GM18498 (cell line): Measurements from ENCODE around the gene CACNA2D4.

ENCODE experiments used
- ATAC-seq: cut with Tn5 transposase; IDR thresholded peaks from one replicate; pipeline ENCODE4 v1.9.1; 2021; ENCODE audit warnings: mild to moderate bottlenecking, moderate library complexity; ENCODE audit not compliant: unreplicated experiment

CACNA2D4 gene

DNA sequence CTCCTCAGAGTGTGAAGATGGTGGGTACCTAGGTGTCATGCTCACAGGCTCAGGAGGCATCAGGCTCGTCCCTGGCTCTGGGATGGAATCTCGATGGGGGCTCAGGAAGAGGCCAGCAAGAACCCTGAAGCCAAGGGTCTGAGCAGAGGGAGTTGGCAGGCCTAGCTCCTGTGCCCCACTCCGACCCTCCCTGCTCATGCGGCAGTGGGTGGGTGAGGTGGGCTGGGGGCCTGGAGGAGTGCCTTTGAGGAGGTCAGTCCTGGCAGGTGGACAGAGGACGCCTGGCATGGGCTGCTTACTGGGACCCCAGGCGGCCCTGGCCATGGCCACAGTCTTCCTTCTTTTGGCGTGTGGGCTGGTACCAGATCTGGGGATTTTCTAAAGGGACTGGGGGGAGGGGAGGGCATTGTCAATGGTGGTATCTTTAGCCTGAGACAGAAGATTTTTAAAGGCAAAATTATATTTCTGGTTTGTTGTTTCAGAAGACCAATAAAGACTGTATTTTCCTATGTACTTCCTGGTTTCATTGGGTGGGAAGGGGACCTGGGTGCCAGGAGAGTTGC is 82.1 kb downstream of the CACNA2D4 start:
- ATAC-seq: no peak

DNA sequence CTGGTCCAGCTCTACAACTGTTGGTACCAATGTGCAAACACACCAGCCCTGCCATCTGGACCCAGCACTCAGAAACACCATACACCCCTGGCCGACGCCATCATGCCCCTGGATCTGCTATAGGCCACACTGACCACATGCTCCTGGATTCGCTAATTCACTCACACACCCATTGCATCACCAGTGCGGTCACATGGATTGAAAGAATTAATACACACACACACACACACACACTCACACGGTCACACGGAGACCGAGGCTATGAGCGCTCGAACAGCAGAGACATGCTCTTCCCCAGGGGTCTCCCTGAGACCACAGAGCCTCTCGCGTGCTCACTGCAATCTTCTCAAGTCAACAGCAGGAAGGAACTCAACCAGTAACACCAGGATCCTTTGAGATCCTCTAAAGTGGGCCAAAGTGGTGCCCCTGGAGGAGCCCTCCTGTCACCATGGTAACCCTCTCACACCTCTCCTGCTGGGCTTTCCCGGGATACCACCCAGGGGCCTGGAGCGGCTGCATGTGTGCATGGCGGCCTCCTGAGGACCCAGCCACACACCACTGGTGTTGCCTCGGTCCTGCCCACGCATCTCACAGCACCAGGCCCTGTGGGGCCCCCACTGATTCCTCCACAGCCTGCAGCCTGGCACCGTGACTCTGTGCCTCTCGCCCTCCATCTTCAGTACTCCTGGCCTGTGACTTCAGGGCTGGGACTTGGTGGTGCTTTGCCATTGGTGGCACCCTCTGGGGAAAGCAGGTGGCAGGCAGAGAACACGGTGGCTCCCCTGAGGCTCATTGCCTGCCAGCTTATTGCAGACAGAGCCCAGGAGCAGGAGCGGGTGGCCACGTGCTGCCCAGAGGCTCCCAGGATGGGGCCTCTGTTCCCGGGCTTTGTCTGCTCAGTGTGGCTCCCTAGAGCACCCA is 83.0 kb downstream of the CACNA2D4 start:
- ATAC-seq: no peak

DNA sequence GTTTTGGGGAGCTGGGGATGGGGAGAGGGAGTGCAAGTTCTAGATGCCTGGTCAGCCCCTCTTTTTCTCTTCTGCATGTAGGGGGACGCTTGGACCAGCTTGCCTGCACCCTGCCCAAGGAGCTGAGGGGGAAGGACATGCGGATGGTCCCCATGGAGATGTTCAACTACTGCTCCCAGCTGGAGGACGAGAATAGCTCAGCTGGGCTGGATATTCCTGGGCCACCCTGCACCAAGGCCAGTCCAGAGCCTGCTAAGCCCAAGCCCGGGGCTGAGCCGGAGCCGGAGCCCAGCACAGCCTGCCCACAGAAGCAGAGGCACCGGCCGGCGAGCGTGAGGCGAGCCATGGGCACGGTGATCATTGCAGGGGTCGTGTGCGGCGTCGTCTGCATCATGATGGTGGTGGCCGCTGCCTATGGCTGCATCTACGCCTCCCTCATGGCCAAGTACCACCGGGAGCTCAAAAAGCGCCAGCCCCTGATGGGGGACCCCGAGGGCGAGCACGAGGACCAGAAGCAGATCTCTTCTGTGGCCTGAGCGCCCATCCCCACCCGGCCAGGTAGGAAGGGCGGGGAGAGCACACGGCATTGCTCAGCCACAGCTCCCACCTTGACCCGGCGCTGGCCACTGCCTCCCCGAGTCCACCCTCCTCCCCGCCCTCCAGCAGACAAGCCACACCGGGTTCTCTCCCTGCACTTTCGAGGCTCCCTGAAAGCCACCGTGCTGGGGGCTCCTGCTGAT is 84.1 kb downstream of the CACNA2D4 start:
- no peak for ATAC-seq

DNA sequence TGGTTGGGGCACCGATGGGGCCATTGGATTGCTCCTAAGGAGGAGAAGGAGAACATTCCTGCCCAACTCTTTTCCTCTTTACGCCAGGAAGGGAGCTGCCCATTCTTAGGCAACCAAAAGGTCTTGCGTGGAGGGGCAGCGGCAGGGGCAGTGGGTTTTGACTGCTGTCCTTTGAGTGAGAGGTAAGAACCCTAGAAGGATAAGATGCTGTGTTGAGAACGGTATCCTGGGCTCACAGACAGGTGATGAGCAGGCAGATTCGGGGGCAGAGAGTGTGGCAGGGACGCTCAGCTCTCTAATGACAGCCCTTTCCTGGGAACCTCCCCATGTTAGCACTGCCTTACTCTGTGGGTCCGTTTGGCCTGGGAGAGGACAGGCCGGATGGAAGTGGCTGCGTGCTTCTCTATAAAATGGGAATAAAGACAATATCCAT is 84.8 kb downstream of the CACNA2D4 start:
- ATAC-seq: no peak

DNA sequence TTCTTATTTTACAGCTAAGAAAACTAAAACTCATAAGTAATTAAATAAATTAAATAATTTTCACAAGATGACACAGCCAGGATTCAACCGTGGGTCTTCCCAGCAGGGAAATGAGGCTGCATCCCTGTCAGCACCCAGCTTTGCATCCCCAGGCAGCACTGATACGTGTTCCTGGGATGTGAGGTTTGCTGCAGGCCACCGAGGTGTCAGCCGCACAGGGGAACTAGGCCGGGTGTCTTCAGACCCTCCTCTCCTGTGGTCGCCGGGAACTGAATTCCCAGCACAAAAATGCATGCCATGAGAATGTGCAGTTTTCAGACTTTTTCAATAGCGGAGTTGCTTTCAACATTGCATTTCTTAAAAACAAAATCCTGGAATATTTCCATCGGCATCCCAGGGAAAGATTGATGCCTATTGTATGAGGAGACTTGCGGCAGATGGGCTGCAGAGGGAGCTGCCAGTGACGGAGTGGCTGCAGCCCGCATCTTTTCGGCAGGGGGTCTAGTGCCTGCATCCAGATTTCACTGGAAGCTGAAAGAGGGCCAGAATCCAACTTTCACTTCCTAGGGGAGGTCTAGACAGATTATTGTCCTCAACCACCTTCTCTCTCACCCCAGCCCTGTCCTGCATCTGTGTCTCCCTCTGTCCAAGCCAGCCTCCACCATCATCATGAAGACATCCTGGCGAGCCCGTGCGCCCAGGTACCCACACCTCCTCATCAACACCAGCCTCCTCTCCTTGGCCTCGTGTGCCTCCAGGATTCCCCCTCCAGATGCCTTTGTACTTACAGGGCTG is 85.5 kb downstream of the CACNA2D4 start:
- no peak for ATAC-seq

DNA sequence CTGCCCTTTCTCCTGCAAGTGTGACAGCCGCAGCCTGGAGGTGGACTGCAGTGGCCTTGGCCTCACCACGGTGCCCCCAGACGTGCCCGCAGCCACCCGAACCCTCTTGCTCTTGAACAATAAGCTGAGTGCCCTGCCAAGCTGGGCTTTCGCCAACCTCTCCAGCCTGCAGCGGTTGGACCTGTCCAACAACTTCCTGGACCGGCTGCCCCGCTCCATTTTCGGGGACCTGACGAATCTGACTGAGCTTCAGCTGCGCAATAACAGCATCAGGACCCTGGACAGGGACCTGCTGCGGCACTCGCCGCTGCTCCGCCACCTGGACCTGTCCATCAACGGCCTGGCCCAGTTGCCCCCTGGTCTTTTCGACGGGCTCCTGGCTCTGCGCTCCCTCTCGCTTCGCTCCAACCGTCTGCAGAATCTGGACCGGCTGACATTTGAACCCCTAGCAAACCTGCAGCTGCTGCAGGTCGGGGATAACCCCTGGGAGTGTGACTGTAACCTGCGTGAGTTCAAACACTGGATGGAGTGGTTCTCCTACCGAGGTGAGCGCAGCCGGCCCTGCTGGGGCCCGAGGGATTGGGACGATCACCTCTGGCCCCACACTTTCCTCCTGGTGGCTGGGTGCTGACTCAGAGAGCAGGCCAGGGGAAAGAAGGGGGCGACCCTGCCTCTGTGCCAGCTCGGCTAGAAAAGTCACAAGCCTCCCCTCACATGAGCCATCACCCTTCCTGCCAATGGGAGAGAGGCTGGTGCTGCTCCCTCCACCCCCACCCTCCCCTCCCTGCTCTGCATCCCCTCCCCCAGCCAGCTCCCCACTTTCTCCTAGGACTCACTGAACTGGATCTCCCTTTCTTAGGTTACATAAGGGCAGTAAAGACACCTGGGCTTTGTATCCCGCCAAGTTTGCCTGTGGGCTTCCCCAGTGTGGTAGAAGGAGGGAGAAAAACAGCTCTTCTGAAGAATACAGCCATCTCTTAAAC is 87.2 kb downstream of the CACNA2D4 start:
- no peak for ATAC-seq

DNA sequence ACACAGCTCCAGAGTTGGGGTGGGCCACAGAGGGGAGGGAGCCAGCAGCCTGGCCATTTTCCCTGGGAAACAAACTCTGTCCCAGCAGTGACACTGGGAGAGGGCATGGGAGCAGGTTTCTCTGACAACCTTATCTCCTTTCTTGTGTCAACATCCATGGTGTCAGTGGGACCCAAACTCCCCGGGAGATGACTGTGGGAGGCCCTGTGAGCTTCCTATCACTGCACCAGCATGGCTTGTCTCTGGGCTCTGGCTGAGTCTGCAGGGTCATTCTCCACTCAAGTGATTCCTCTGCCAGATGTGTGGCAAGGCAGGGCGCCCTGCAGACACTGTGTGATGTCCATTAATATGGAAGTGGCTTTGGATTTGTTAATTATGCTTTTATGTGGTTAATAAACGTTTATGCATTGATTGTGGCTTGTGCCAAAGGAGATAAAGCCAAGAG is 88.0 kb downstream of the CACNA2D4 start:
- no peak for ATAC-seq

DNA sequence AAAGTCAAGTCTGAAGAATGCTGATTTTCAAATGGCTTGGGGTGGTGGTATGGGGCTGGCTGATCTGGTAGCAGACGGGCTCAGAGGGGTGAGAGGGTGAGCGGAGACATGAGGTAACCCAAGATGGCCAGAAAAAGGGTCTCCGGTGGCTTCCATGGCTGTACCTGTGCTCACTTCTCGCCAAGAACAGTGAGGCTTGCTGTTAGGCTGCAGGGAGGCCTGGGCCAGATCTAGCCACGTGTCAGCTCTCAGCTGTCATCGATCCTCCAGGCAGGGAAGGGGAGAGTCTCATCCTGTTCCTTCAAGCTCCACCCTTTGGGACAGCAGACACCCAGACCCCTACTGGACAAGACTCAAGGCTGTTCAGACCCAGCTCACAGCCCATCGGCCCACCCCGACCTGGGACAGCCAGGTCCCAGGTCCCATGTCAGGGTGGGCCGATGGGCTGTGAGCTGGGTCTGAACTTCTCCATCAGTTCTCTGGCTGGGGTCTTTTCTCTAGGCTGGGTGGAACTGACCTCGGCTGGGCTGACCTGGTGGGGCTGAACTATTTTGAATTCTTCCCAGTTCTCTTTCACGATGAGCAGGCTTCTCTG is 89.0 kb downstream of the CACNA2D4 start:
- ATAC-seq: no peak

DNA sequence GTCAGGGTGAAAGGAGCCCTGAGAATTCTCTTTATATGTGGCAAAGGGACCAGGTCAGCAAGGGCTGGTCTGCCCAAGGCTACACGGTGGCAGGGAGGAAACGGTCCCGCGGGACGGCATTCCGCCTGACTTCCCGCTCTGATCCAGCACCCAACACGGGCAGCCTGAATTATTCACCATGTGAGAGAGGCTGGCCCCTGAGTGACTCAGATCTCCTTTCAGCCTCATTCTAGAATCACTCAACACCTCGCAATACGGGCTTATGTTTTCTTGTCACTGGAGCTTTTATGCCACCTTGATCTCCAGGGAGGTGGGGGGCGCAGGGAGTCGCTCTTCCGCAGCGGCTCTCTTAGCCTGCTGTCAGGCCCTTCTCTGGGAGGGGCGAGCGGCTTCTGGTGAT is 89.6 kb downstream of the CACNA2D4 start:
- ATAC-seq: no peak

DNA sequence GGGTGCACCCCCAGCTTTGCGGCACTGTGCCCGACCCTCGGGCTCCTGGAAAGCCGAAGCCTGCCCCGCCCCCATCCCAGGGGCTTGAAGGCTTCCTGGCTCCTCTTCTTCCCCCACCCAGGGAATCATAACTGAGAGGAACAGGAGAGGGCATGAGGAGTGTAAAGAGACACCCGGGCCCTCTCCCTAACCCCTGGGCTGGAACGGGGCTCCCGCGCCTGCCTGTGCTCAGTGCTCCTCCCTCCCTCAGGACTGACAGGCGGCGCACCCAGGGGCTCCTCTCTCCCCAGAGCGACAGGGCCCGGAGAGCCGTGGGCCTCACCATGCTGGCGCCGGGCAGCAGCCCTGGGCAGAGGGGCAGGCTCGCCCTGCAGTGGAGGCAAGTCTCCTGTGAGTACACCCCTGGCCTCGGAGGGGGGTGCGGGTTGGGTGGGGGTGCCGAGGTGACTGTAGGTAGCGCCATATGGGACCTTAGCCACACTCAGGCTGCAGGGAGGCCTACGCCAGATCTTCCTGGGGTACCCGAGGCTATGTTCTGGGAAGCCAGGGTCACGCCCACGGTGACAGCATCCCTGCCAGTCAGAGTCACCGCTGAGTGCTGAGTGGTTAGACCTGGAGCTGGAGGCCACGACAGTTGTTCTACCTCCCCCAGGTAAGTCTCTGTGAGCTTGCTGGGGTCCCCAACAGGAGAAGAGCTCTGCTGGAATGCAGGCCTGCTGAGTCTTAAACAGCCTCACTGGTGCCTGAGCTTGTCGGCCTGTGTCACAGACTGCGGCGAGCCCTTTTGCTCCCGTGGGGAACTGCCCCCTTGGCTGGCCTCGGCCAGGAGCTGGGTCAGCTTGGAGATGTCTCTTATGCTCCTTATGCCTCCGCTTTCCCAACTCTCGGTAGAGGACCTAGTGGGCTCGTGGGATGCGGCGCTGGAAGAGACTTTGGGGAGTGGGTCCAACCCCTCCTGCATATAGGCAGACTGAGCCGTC is 90.3 kb downstream of the CACNA2D4 start:
- no peak for ATAC-seq

DNA sequence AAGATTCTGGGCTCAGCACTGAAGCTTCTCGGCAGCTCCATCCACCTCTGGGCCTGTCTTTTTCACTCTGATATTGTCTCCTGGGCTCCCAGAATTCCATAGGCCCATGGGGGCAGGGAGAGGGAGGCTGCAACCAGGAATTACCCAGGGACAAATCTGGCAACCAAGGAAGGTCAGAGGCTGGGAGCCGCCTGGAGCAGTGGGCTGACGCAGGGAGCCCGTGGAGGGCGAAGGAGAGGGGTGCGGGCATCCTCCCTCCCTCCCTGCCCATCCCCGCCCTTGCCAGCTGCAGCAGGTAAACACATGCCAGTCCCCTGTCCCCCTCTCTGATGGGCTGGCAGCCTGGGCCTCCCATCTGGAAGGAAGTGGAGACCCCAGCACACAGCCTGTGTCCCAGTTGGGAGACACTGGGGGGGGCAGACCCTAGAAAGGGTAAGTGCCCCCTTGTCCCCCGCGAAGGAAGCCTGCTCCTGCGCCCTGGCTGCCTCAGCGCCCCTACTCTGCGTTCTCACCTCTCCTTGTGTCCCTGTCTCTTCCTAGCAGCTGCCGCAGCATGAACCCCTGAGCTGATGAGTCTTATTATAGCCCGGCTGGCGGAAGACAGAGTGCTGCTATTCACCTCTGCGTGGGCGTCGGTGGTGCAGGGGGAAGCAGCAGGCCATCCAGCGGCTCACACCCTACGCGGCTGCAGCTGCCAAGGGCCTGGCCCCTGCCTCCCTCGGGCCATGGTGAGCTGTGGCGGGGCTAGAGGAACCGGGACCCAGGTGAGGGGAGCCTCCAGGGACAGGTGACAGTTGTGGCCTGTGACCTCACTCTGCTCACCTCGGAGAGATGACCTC is 91.4 kb downstream of the CACNA2D4 start:
- ATAC-seq: no peak

DNA sequence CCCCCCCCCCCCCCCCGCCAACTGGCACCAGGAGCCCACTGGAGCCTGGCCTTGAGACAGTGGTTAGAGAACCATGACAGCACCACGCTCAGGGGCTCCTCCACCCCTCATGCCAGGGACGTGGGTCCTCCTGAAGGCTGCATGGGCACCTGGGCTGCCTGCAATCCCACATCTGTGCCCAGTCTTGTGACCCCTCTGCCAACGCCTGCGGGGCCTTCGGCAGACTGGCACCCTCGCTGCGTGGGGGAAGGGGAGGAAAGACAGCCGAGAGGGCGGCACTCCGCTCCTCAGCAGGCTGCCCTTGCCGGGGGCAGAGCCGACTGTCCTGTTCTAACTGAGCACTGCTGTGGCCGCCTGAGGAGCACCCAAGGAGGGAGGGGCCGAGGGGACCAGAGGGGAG is 92.1 kb downstream of the CACNA2D4 start:
- ATAC-seq: no peak

DNA sequence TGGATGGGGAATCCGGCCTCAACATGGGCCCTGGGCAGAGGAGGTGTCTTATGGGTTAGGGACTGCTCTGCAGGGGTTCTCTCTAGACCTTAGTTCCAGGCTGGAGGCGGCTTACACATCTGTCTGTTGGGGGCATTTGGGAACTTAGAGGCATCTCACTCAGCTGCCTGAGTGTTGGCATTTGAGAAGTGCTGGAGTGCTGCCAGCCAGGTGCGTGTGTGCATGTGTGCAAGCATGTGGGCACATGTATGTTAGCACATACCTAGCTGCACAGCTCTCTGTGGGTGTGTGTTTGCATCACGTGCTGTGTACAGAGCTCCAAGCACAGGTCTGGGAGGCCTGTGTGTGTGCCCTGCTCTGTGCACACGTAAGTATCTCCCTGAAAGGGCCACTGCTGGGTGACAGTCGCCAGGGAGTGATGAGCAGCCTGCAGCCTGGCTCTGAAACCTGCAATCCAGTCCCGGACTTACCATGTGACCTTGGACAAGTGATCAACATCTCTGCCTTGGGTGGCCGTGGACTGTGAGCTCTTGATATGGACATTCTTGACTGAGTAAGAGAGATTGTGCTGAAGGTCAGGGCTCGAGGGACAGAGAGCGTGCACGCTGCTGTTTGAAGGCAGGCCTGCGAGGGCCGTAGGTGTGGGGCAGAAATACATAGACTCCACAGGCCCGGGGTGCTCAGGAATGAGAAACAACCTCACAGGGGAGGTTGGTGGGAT is 92.9 kb downstream of the CACNA2D4 start:
- no peak for ATAC-seq

DNA sequence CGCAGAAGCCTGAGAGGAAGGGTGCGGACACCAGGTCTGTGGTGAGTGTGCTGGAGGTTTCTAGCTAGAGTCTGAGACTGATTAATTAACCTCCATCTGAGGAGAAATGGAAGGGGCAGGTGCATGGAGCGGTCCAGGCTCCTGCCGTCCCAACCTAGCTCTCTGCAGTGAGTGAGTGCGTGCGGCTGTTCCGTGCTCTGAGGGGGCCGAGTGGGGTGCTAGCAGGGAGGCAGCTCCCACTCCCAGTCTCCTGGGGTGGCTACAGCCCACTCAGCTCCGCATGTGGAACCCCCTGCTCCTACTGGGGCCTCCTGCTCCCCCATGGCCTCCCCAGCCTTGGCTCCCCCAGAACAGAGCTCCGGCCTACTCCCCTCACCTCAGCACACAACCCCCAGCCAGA is 95.2 kb downstream of the CACNA2D4 start:
- ATAC-seq: no peak

DNA sequence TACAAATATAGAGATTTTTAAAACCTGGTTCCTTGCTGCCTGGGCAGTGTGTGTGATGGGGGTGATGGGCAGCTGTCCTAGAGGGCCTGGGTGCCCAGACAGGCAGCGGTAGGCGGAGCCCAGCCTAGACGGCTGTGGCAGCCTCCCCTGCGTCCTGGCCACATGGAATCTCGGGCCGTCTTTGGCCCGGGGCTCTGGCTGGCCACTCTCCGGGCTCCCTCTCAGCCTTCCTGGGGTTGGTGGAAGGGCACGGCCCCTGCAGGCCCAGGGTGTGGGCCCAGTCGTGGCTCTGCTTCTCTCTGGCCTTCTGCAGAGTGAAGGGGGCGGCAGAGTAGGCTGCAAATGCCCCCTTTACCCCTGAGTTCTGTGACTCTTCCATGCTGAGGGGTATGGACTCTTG is 95.8 kb downstream of the CACNA2D4 start:
- no peak for ATAC-seq

DNA sequence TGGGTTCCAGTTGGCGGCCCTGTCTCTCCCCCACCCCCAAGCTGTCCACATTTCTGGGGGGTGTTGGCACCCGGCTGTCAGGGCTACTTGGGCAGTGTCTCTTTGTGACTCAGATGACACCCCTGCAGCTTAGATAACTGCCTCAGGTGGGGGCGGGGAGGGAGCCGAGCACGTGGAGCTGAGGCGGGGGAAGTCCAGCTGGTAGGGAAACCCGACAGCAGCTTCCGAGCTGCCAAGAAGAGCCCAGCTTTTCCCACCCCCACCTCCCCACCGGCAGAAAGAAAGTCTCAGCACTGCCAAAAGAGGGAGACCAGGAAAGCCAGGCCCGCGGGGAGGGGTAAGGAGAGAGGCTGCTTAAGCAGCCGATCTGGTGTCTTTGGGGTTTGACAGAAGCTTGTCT is 96.6 kb downstream of the CACNA2D4 start:
- ATAC-seq: no peak

DNA sequence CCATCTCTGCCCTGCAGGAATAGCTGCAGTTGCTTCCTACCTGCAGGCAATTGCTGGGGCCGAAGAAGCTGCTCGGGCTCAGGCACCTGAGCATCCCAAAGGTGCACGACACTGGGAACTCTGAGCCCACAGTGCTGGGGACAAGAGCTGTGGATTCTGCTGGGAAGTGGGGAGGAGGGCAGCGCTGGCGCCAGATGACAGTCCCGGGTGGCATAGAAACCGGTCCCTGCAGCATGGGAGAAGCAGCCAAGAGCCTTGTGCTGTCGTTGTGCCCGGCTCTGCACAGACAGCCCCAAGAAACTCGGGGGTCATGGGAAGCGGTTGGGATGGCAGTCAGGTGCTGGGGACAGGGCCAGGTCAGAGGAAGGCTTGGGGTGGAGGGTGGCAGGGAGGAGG is 97.6 kb downstream of the CACNA2D4 start:
- no peak for ATAC-seq
